ENCODE data around the gene ITGB2. TPM values are rescaled to one million over a fixed set of nuclear protein-coding genes. Genes with fewer than 3 reads are reported as not detected.

Gene ITGB2
- total RNA-seq, 1 experiment from 2014 or later = 24.8 TPM

DNA sequence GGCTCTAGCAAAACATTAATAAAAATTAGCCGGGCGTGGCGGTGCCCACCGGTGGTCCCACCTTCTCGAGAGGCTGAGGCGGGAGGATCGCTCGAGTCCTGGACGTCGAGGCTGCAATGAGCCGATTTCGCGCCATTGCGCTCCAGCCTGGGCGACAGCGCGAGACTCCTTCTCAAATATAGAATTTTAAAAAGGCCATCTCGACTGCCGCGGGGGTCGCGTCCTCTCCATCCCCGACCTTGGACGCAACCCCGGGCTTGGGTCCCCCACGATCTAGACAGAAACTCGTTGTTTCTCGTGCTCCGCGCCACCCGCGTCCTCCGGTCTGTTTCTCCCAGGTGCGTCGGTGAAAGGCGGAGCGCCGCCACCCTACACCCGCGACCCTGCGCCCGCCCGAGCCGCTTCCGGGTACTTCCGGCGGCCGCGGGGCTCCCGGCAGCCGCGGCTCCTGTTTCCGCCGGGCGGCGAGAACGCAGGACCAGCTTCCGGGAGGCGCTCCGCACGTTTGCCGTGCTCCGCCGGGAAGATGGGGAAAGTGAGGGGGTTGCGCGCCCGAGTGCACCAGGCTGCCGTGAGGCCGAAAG, 18.9 kb upstream of the ITGB2 start, which contains the start of gene SLX9:
Gene SLX9 (plus strand): TSS at position 498 of the 584 bp plus-strand sequence. CDS start 29 bp downstream, at position 527.
- no TSS peak for BruUV-seq (replicated peaks)
- DNase-seq (ENCODE audit: unreplicated experiment) = peak; percentile 77
- Mint-ChIP-seq H3K4me1 (ENCODE audit: insufficient read depth, unreplicated experiment) (peaks cover 30% of the 10 kb centered on the region), H3K4me3 (ENCODE audit: unreplicated experiment) (peak within 1 kb of the TSS; percentile 85), H3K36me3 (ENCODE audit: insufficient read depth, unreplicated experiment) (peaks cover 18% of the 10 kb centered on the region), H3K27ac (ENCODE audit: low read depth, unreplicated experiment) (peak within 1 kb of the TSS; percentile 61), H3K27me3 (ENCODE audit: insufficient read depth, unreplicated experiment) (no peaks in the 10 kb centered on the region), H3K9me3 (ENCODE audit: unreplicated experiment) (no peaks in the 10 kb centered on the region)
- POLR2A ChIA-PET = interaction anchor here (0.5 to 4.0 kb wide), 20 partner anchors 8 to 484 kb away, joined by 3 to 38 read pairs (median 4); partner anchors contain the start of genes ADARB1, PTTG1IP, SUMO3 and UBE2G2
- TF ChIP-seq, protein P1, sequence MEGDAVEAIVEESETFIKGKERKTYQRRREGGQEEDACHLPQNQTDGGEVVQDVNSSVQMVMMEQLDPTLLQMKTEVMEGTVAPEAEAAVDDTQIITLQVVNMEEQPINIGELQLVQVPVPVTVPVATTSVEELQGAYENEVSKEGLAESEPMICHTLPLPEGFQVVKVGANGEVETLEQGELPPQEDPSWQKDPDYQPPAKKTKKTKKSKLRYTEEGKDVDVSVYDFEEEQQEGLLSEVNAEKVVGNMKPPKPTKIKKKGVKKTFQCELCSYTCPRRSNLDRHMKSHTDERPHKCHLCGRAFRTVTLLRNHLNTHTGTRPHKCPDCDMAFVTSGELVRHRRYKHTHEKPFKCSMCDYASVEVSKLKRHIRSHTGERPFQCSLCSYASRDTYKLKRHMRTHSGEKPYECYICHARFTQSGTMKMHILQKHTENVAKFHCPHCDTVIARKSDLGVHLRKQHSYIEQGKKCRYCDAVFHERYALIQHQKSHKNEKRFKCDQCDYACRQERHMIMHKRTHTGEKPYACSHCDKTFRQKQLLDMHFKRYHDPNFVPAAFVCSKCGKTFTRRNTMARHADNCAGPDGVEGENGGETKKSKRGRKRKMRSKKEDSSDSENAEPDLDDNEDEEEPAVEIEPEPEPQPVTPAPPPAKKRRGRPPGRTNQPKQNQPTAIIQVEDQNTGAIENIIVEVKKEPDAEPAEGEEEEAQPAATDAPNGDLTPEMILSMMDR (IDR thresholded peaks at IDR 0.05; ENCODE audit: unreplicated experiment) = no peak
- CTCF ChIA-PET = interaction anchor here (0.9 to 2.9 kb wide), 5 partner anchors 59 to 189 kb away, joined by 3 to 23 read pairs (median 3); partner anchors contain the start of gene UBE2G2
- intact Hi-C loops (cut with micrococcal nuclease) = no loop called here

DNA sequence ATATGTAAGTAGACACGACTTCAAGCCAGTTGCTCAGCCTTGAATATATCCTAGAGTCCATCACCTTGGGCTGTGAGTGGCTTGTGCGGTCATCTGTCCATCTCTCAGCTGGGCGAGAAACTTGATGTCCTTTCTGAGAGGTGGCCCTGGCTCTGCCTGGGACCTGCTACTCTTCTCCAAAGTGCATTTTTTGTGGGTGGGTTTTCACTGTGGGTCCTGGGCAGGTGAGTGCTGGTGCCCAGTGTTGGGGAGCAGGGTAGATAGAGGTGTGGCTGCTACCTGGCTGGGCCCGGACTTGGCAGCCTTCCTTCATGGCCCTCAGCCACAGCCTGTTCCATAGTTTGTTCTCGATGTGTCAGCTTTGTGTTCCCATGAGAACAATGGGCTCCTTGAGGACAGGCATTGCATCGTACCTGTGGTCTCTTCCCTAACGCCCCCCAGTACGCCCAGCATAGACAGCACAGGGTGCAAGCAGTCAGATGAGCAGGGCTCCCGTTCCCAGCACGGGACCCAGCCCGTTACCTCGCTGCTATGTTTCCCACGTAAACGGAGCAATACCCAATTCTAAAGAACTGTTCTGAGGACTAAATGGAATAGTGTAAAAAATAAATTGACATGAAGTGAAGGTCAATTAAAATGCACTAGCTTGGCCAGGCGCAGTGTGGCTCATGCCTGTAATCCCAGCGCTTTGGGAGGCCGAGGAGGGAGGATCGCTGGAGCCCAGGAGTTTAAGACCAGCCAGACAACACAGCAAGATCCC, 18.3 kb upstream of the ITGB2 start:
- peak overlapping the region; percentile 85 for H3K4me3 Mint-ChIP-seq (ENCODE audit: unreplicated experiment)
- H3K27ac Mint-ChIP-seq (ENCODE audit: low read depth, unreplicated experiment) = peak overlapping the region; percentile 61
- ChIA-PET POLR2A (interaction anchor here (0.5 to 4.0 kb wide), 15 partner anchors 8 to 342 kb away, joined by 3 to 38 read pairs (median 4); partner anchors contain the start of genes PTTG1IP, SUMO3 and UBE2G2), CTCF (interaction anchor here (0.9 to 2.9 kb wide), 2 partner anchors 139 to 190 kb away, joined by 3 to 23 read pairs; partner anchors contain the start of gene UBE2G2)
- TSS peak; percentile 68 for BruUV-seq (replicated peaks)
- TF ChIP-seq, protein P1 (IDR thresholded peaks at IDR 0.05; ENCODE audit: unreplicated experiment) = no peak
- DNase-seq (ENCODE audit: unreplicated experiment) = no peak
- peaks cover 14% of the 10 kb centered on the region for H3K36me3 Mint-ChIP-seq (ENCODE audit: insufficient read depth, unreplicated experiment)
- H3K9me3 Mint-ChIP-seq (ENCODE audit: unreplicated experiment) = no peaks in the 10 kb centered on the region
- H3K4me1 Mint-ChIP-seq (ENCODE audit: insufficient read depth, unreplicated experiment) = peaks cover 30% of the 10 kb centered on the region
- intact Hi-C loops (cut with micrococcal nuclease) = no loop called here
- H3K27me3 Mint-ChIP-seq (ENCODE audit: insufficient read depth, unreplicated experiment) = no peaks in the 10 kb centered on the region

DNA sequence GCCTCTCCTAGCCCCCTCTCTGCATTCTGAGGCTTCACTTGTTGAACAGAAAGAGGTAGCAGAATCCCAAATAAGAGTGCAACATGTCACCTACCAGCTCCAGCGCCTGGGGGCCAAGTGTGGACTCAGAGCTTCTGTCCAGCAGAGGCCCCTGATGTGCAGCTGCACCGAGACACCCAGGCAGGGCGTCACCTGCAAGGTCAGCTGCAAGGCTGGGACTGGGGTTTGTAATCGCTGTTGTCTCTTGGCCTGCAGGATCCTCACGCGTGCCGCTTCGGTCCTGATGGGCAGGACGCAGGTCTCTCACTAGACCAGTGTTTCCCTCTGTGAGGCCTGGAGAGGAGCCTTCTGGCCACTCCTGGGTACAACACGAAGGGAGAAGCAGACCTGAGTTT, 14.8 kb upstream of the ITGB2 start:
- intact Hi-C loops (cut with micrococcal nuclease) = no loop called here
- no peaks in the 10 kb centered on the region for H3K36me3 Mint-ChIP-seq (ENCODE audit: insufficient read depth, unreplicated experiment)
- H3K4me3 Mint-ChIP-seq (ENCODE audit: unreplicated experiment) = no peak overlapping the region
- H3K27me3 Mint-ChIP-seq (ENCODE audit: insufficient read depth, unreplicated experiment) = no peaks in the 10 kb centered on the region
- H3K4me1 Mint-ChIP-seq (ENCODE audit: insufficient read depth, unreplicated experiment) = peaks cover 9% of the 10 kb centered on the region
- DNase-seq (ENCODE audit: unreplicated experiment) = no peak
- no peak overlapping the region for H3K27ac Mint-ChIP-seq (ENCODE audit: low read depth, unreplicated experiment)
- no peaks in the 10 kb centered on the region for H3K9me3 Mint-ChIP-seq (ENCODE audit: unreplicated experiment)
- no TSS peak for BruUV-seq (replicated peaks)
- POLR2A ChIA-PET = interaction anchor here (1.0 kb wide), 1 partner anchor 89 kb away, joined by 3 read pairs; no protein-coding TSS in a partner anchor
- TF ChIP-seq, protein P1 (IDR thresholded peaks at IDR 0.05; ENCODE audit: unreplicated experiment) = no peak
- CTCF ChIA-PET = interaction anchor here (1.0 kb wide), 1 partner anchor 43 kb away, joined by 5 read pairs; no protein-coding TSS in a partner anchor

Data from MCF 10A (cell line).